ENCODE data around the gene UBAP1. TPM values are rescaled to one million over a fixed set of nuclear protein-coding genes. Genes with fewer than 3 reads are reported as not detected.

Gene UBAP1
- total and polyA plus RNA-seq, 9 of the 15 experiments (the other 6 are each of a cell fraction or from before 2014, with no cell fraction given), result 1.3 to 33.4 (median 16.5) TPM

- TF ChIP-seq REST (IDR thresholded peaks at IDR 0.05; ENCODE audit: borderline replicate concordance) (no peak), REST (CRISPR knock-in tag; IDR thresholded peaks at IDR 0.05; ENCODE audit: low read depth) (no peak), NFE2 (IDR thresholded peaks at IDR 0.05; ENCODE audit: low read depth) (peak; percentile 93), MYC (IDR thresholded peaks at IDR 0.05; ENCODE audit: low read depth, low read length) (peak; percentile 52), MYC (CRISPR knock-in tag; IDR thresholded peaks at IDR 0.05; ENCODE audit: borderline replicate concordance, low read depth) (no peak), SRSF9 (IDR thresholded peaks at IDR 0.05; ENCODE audit: borderline replicate concordance, low read depth, low read length) (no peak), MCM3 (IDR thresholded peaks at IDR 0.05) (no peak), SMARCE1 (IDR thresholded peaks at IDR 0.05) (peak; percentile 66; the same call in 1 of the 2 replicates), CBX8 (IDR thresholded peaks at IDR 0.05; ENCODE audit: borderline replicate concordance, extremely low read depth, low read depth, low read length, poor library complexity, severe bottlenecking) (no peak), ZNF589 (CRISPR knock-in tag; IDR thresholded peaks at IDR 0.05; ENCODE audit: low read depth) (peak; percentile 47; the same call in 1 of the 2 replicates), RBBP5 (IDR thresholded peaks at IDR 0.05; ENCODE audit: borderline replicate concordance, insufficient read depth, low read length, poor library complexity, severe bottlenecking) (no peak), TEAD4 (IDR thresholded peaks at IDR 0.05; ENCODE audit: low read length) (peak; percentile 63; the same call in 1 of the 2 replicates), TEAD4 (CRISPR knock-in tag; IDR thresholded peaks at IDR 0.05; ENCODE audit: borderline replicate concordance) (no peak), CREB3L1 (IDR thresholded peaks at IDR 0.05; ENCODE audit: borderline replicate concordance, low read depth) (no peak), HES1 (IDR thresholded peaks at IDR 0.05; ENCODE audit: low read depth) (no peak), TBP (optimal IDR thresholded peaks at IDR 0.05; ENCODE audit: low read depth, low read length) (peak; percentile 40), TGIF2 (CRISPR knock-in tag; IDR thresholded peaks at IDR 0.05) (no peak), POLR2H (tag; IDR thresholded peaks at IDR 0.05; ENCODE audit: low read depth) (no peak), SMAD2 (IDR thresholded peaks at IDR 0.05; ENCODE audit: low read depth, low read length) (no peak), MAFF (IDR thresholded peaks at IDR 0.05; ENCODE audit: low read length) (peak; percentile 72)
Measured at GRCh38 chr9:34158362-34158869, 20.4 kb upstream of the UBAP1 start (continued).
